DOHH2 (cell line): ENCODE measurements around the gene MAGEB3.

Experiments
- H3F3A ChIP-seq: fragments of 200-600 bp; sonication (generic), shearing (Covaris generic); 2 replicates; pipeline ENCODE4 v1.6.0; 2016; ENCODE audit warnings: antibody characterized with exemption, mild to moderate bottlenecking; ENCODE audit not compliant: control insufficient read depth, insufficient read depth
- H3K27ac ChIP-seq: fragments of 200-600 bp; sonication (generic); 2 replicates; pipeline ENCODE4 v1.5.1; 2014; ENCODE audit warnings: low read depth, mild to moderate bottlenecking, low read length, moderate library complexity
- H3K27me3 ChIP-seq: fragments of 200-600 bp; sonication (generic); 2 replicates; pipeline ENCODE4 v1.6.1; 2014; ENCODE audit warnings: mild to moderate bottlenecking, low read length, mixed read lengths; ENCODE audit not compliant: control insufficient read depth
- H3K36me3 ChIP-seq: fragments of 200-600 bp; sonication (generic); 2 replicates; pipeline ENCODE4 v1.6.1; 2014; ENCODE audit warnings: mild to moderate bottlenecking, low read length, moderate library complexity, mixed read lengths; ENCODE audit not compliant: control insufficient read depth
- H3K4me1 ChIP-seq: fragments of 200-600 bp; sonication (generic); 2 replicates; pipeline ENCODE4 v1.6.1; 2014; ENCODE audit warnings: mild to moderate bottlenecking, low read length, mixed read lengths; ENCODE audit not compliant: control insufficient read depth
- H3K4me2 ChIP-seq: fragments of 200-600 bp; sonication (generic); 2 replicates; pipeline ENCODE4 v1.6.0; 2014; ENCODE audit warnings: mild to moderate bottlenecking, low read length, moderate library complexity
- H3K4me3 ChIP-seq: fragments of 200-600 bp; sonication (generic); 2 replicates; pipeline ENCODE4 v1.5.1; 2014; ENCODE audit warnings: mild to moderate bottlenecking, low read length, mixed read lengths
- H3K79me2 ChIP-seq: fragments of 200-600 bp; sonication (generic); 2 replicates; pipeline ENCODE4 v1.6.1; 2014; ENCODE audit warnings: mild to moderate bottlenecking, low read length, mixed read lengths; ENCODE audit not compliant: control insufficient read depth
- H3K9me2 ChIP-seq: fragments of 200-600 bp; sonication (generic); replicated peaks from 2 replicates; pipeline ENCODE4 v1.6.1; 2014; ENCODE audit warnings: mild to moderate bottlenecking, low read length, mixed read lengths; ENCODE audit not compliant: control insufficient read depth
- H3K9me3 ChIP-seq: fragments of 200-600 bp; sonication (generic); 2 replicates; pipeline ENCODE4 v1.6.1; 2014; ENCODE audit warnings: antibody characterized with exemption, low read length, mixed read lengths; ENCODE audit not compliant: control insufficient read depth, insufficient read depth
- H4K20me1 ChIP-seq: fragments of 200-600 bp; sonication (generic); 2 replicates; pipeline ENCODE4 v1.6.0; 2014; ENCODE audit warnings: low read depth, mild to moderate bottlenecking, antibody characterized with exemption, low read length, moderate library complexity; ENCODE audit not compliant: control insufficient read depth, insufficient read depth
- EZH2phosphoT487 ChIP-seq: fragments of 200-600 bp; sonication (generic); IDR thresholded peaks from 2 replicates; pipeline ENCODE4 v1.6.1; 2017; ENCODE audit warnings: borderline replicate concordance, mild to moderate bottlenecking, antibody characterized with exemption, low read length, moderate library complexity, mixed read lengths
- TF ChIP-seq, protein P1 (sequence below): fragments of 200-600 bp; sonication (generic); IDR thresholded peaks from one replicate; pipeline ENCODE4 v1.5.1; 2014; ENCODE audit warnings: antibody characterized with exemption, mild to moderate bottlenecking, low read depth, low read length; ENCODE audit not compliant: poor library complexity, severe bottlenecking

Gene MAGEB3

DNA sequence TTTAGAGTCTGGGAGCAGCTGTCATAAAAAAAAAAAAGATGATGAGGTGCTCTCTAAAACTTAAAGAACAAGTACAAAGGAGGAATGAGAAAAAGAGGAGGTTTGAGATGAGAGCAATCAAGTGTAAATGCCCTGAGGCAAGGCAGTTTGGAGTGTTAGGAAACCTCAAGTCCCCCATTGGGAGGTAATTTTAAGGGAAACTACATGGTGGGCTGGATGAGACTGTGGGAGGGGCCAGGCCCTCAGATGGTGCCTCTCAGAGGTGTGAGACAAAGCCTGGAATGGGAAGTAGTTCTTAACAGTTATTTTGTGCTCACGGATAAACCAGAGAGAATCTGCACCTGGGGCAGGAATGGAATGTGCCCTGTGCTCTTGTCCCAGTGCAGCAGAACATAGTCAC is 1.9 kb upstream of the MAGEB3 start:
- TF ChIP-seq, protein P1, sequence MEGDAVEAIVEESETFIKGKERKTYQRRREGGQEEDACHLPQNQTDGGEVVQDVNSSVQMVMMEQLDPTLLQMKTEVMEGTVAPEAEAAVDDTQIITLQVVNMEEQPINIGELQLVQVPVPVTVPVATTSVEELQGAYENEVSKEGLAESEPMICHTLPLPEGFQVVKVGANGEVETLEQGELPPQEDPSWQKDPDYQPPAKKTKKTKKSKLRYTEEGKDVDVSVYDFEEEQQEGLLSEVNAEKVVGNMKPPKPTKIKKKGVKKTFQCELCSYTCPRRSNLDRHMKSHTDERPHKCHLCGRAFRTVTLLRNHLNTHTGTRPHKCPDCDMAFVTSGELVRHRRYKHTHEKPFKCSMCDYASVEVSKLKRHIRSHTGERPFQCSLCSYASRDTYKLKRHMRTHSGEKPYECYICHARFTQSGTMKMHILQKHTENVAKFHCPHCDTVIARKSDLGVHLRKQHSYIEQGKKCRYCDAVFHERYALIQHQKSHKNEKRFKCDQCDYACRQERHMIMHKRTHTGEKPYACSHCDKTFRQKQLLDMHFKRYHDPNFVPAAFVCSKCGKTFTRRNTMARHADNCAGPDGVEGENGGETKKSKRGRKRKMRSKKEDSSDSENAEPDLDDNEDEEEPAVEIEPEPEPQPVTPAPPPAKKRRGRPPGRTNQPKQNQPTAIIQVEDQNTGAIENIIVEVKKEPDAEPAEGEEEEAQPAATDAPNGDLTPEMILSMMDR, result no peak
- TF ChIP-seq EZH2phosphoT487, result no peak
- H3F3A ChIP-seq, result no peaks in the 10 kb centered on the region
- no peaks in the 10 kb centered on the region for H3K9me3 ChIP-seq

DNA sequence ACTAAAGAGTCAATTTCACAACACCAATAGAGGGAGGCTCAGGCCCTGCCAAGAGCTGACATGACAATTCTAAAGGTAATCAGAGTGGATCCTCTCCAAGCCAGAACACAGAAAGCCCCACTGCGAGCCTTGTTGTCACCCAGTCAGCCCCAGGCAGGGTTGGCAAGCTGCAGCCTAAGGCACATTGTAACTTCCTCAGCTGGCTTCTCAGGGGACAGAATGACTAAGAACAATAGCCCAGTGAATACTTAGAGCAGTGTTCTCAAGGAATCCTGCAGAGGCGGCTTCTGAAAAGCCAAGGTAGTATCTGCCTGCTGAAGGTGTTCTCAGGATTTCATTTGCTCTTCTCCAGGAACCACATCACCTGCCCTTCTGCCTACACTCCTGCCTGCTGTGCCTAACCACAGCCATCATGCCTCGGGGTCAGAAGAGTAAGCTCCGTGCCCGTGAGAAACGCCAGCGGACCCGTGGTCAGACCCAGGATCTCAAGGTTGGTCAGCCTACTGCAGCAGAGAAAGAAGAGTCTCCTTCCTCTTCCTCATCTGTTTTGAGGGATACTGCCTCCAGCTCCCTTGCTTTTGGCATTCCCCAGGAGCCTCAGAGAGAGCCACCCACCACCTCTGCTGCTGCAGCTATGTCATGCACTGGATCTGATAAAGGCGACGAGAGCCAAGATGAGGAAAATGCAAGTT is 11.4 kb downstream of the MAGEB3 start, which contains the start of gene MAGEB4:
MAGEB4 (plus strand) TSS at position 277 of the 692 bp plus-strand sequence; CDS start at position 413, 136 bp downstream.
- no peaks in the 10 kb centered on the region for H3K9me2 ChIP-seq
- no peak within 1 kb of the TSS for H3K4me2 ChIP-seq
- TF ChIP-seq EZH2phosphoT487, result no peak

More for the DNA sequence above, 1.9 kb upstream of the MAGEB3 start:
- Histone ChIP-seq H3K36me3 (no peaks in the 10 kb centered on the region), H4K20me1 (no peaks in the 10 kb centered on the region), H3K9me2 (no peaks in the 10 kb centered on the region), H3K27me3 (no peaks in the 10 kb centered on the region), H3K4me1 (no peaks in the 10 kb centered on the region), H3K4me3 (no peak overlapping the region), H3K79me2 (no peaks in the 10 kb centered on the region), H3K4me2 (no peak overlapping the region), H3K27ac (no peak overlapping the region)

DNA sequence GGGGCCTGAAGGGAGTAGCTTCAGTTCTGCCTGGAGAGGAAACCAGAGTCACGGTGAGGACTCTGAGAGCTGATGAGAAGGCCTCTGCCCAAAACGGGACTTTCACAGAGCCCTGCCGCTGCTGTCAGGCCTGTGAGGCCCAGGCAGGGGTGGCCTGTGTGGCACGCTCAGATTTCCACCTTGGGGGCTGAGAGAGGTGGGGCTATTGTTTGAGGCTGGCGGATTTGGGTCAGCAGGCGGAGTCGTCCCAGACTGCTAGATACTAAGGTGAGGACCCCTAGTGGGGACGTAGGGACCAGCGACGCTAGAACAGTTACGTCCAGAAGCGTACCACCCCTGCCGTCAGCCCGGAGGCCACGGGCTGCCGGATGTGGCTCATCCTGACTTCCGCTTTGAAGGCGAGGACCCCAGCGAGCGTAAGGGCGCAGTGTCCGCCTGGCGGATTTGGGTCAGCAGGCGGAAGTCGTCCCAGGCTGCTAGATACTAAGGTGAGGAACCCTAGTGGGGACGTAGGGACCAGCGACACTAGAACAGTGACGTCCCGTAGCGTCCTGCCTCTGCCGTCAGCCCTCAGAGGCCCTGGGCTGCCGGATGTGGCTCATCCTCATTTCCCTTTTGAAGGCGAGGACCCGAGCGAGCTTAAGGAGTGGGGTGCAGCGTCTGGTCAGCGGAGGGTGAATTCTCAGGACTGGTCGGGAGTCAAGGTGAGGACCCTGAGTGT is 16.5 kb downstream of the MAGEB3 start, which contains the start of gene MAGEB1:
MAGEB1 (plus strand) TSS at position 378 of the 721 bp plus-strand sequence. CDS start 3,348 bp downstream, outside the sequence.
- Histone ChIP-seq H3K4me3 (no peak within 1 kb of the TSS), H3K79me2 (no peaks in the 10 kb centered on the region), H4K20me1 (no peaks in the 10 kb centered on the region), H3K36me3 (no peaks in the 10 kb centered on the region), H3F3A (no peaks in the 10 kb centered on the region), H3K4me1 (no peaks in the 10 kb centered on the region), H3K9me3 (no peaks in the 10 kb centered on the region), H3K4me2 (no peak within 1 kb of the TSS), H3K9me2 (no peaks in the 10 kb centered on the region), H3K27me3 (no peaks in the 10 kb centered on the region), H3K27ac (no peak within 1 kb of the TSS)
- TF ChIP-seq EZH2phosphoT487, result no peak
- TF ChIP-seq, protein P1, result no peak

More for the DNA sequence above, 11.4 kb downstream of the MAGEB3 start, which contains the start of gene MAGEB4:
- H3K79me2 ChIP-seq, result no peaks in the 10 kb centered on the region
- H3K27me3 ChIP-seq, result no peaks in the 10 kb centered on the region
- H3K27ac ChIP-seq, result no peak within 1 kb of the TSS
- H4K20me1 ChIP-seq, result no peaks in the 10 kb centered on the region
- no peaks in the 10 kb centered on the region for H3F3A ChIP-seq
- no peak within 1 kb of the TSS for H3K4me3 ChIP-seq
- no peaks in the 10 kb centered on the region for H3K4me1 ChIP-seq
- no peaks in the 10 kb centered on the region for H3K9me3 ChIP-seq
- H3K36me3 ChIP-seq, result no peaks in the 10 kb centered on the region

DNA sequence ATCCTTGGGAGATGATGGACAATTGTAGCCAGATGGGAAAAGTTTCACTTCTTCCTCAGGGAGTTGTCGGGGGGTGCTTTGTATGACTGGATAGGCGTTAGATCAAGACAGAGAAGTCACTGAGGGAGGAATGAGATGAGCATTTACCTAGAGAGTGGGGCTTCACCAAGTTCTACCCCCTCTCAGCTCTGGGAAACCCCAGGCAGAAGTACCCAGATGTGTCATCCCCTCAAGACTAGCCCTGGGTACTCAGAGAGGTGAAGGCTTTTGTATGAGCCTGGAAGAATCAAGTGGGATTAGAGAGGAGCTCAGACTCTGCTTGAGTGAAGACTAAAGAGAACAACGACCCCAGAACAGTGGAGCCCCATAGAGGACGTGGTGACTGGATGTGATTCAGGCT is 18.4 kb downstream of the MAGEB3 start:
- Histone ChIP-seq H3K79me2 (no peaks in the 10 kb centered on the region), H3K4me1 (no peaks in the 10 kb centered on the region), H3K4me2 (no peak overlapping the region), H3K9me2 (no peaks in the 10 kb centered on the region), H3K4me3 (no peak overlapping the region), H3K36me3 (no peaks in the 10 kb centered on the region), H3K9me3 (no peaks in the 10 kb centered on the region), H3K27me3 (no peaks in the 10 kb centered on the region), H4K20me1 (no peaks in the 10 kb centered on the region), H3K27ac (no peak overlapping the region), H3F3A (no peaks in the 10 kb centered on the region)
- TF ChIP-seq, protein P1, result no peak
- TF ChIP-seq EZH2phosphoT487, result no peak
